ENCODE measurements around the gene SORCS1. TPM values are rescaled to one million over a fixed set of nuclear protein-coding genes. Genes with fewer than 3 reads are reported as not detected.

The SORCS1 gene
- total RNA-seq, 4 donors from 2014 or later, result 34.3 to 85.0 (median 49.3) TPM

- peaks cover 0 to 46% (median 9%) of the 10 kb centered on the region in 4 donors for H3K4me1 ChIP-seq
- H3K9me3 ChIP-seq, result no peaks in the 10 kb centered on the region
- peak overlapping the region; percentile 0 to 77 (median 44) for H3K27ac ChIP-seq
- H3K4me3 ChIP-seq, result no peak overlapping the region
- H3K27me3 ChIP-seq, result no peaks in the 10 kb centered on the region
- H3K36me3 ChIP-seq, result no peaks in the 10 kb centered on the region
- no peak for DNase-seq (ENCODE audit: low spot score in 2 of 2)
- TF ChIP-seq CTCF (IDR thresholded peaks at IDR 0.05), result no peak
- peak in 1 of 2 donors; percentile 53 for TF ChIP-seq EP300 (IDR thresholded peaks at IDR 0.05)
- WGBS, 2 donors, result 32 to 35% methylated on average over 7 of the region's 7 CpGs
Measured at GRCh38 chr10:106816318-106817085, 348.0 kb downstream of the SORCS1 start.

- Histone ChIP-seq H3K4me1 (peaks cover 0 to 50% (median 9%) of the 10 kb centered on the region in 4 donors), H3K9me3 (no peaks in the 10 kb centered on the region), H3K4me3 (no peak overlapping the region), H3K27ac (peak overlapping the region; percentile 0 to 77 (median 42)), H3K27me3 (no peaks in the 10 kb centered on the region), H3K36me3 (no peaks in the 10 kb centered on the region)
- WGBS, 2 donors, result 44 to 45% methylated on average over 3 of the region's 3 CpGs
- TF ChIP-seq POLR2A (IDR thresholded peaks at IDR 0.05) (no peak), EP300 (IDR thresholded peaks at IDR 0.05) (no peak), CTCF (IDR thresholded peaks at IDR 0.05) (no peak)
- no peak for DNase-seq (ENCODE audit: low spot score in 2 of 2)
Measured at GRCh38 chr10:106815427-106816043, 349.0 kb downstream of the SORCS1 start.

- WGBS, 2 donors, result 57 to 85% methylated on average over 1 of the region's 1 CpG
- H3K27me3 ChIP-seq, result no peaks in the 10 kb centered on the region
- H3K27ac ChIP-seq, result no peak overlapping the region
- no peaks in the 10 kb centered on the region for H3K36me3 ChIP-seq
- H3K4me3 ChIP-seq, result no peak overlapping the region
- no peaks in the 10 kb centered on the region for H3K9me3 ChIP-seq
- peaks cover 0 to 20% (median 0%) of the 10 kb centered on the region in 4 donors for H3K4me1 ChIP-seq
- TF ChIP-seq EP300 (IDR thresholded peaks at IDR 0.05), result no peak
- TF ChIP-seq CTCF (IDR thresholded peaks at IDR 0.05), result no peak
- TF ChIP-seq POLR2A (IDR thresholded peaks at IDR 0.05), result no peak
- DNase-seq (ENCODE audit: low spot score in 2 of 2), result no peak
Measured at GRCh38 chr10:106804992-106805582, 359.4 kb downstream of the SORCS1 start.

GRCh38 chr10:106802949-106803348, 361.6 kb downstream of the SORCS1 start:
- DNase-seq (ENCODE audit: low spot score in 2 of 2), result no peak
- Histone ChIP-seq H3K4me3 (no peak overlapping the region), H3K4me1 (peaks cover 0 to 5% (median 0%) of the 10 kb centered on the region in 4 donors), H3K9me3 (peaks cover 0 to 3% (median 1%) of the 10 kb centered on the region in 4 donors), H3K27ac (no peak overlapping the region), H3K27me3 (no peaks in the 10 kb centered on the region), H3K36me3 (no peaks in the 10 kb centered on the region)
- 90 to 96% methylated on average over 4 of the region's 4 CpGs for WGBS, 2 donors
- TF ChIP-seq EP300 (IDR thresholded peaks at IDR 0.05) (no peak), CTCF (IDR thresholded peaks at IDR 0.05) (no peak), POLR2A (IDR thresholded peaks at IDR 0.05) (no peak)

GRCh38 chr10:106799776-106800175, 364.7 kb downstream of the SORCS1 start:
- H3K4me1 ChIP-seq, result no peaks in the 10 kb centered on the region
- no peaks in the 10 kb centered on the region for H3K36me3 ChIP-seq
- no peak for DNase-seq (ENCODE audit: low spot score in 2 of 2)
- H3K27me3 ChIP-seq, result no peaks in the 10 kb centered on the region
- no peak overlapping the region for H3K27ac ChIP-seq
- H3K9me3 ChIP-seq, result peaks cover 0 to 3% (median 1%) of the 10 kb centered on the region in 4 donors
- no peak for TF ChIP-seq POLR2A (IDR thresholded peaks at IDR 0.05)
- no peak for TF ChIP-seq CTCF (IDR thresholded peaks at IDR 0.05)
- no peak for TF ChIP-seq EP300 (IDR thresholded peaks at IDR 0.05)
- 87 to 96% methylated on average over 1 of the region's 1 CpG for WGBS, 2 donors
- H3K4me3 ChIP-seq, result no peak overlapping the region

All from tibial nerve (tissue), 4 donors.